Ovary (tissue), 3 donors: Measurements from ENCODE around the gene ZCCHC14.

ENCODE experiments used
- EP300 ChIP-seq: sonication (generic); formaldehyde crosslinking; IDR thresholded peaks from one replicate; pipeline ENCODE4 v1.6.1; 2017; ENCODE audit warnings: antibody characterized with exemption
- POLR2A ChIP-seq: fragments of 450-650 bp; IDR thresholded peaks from one replicate; pipeline ENCODE4 v1.6.1; 2017; ENCODE audit warnings: antibody characterized with exemption, mild to moderate bottlenecking, moderate library complexity
- TF ChIP-seq, protein P1 (sequence below), 3 donors: fragments of 450-650 bp in 2 of 3; fragments of 200-600 bp in 1 of 3; IDR thresholded peaks; one replicate each; pipeline versions ENCODE4 v1.5.1 to v1.8.0; 2016 to 2022; ENCODE audit warnings: antibody characterized with exemption in 3 of 3, mild to moderate bottlenecking in 1 of 3
- donor health status: DM: no; HTN: no; CAD: no.

DNA sequence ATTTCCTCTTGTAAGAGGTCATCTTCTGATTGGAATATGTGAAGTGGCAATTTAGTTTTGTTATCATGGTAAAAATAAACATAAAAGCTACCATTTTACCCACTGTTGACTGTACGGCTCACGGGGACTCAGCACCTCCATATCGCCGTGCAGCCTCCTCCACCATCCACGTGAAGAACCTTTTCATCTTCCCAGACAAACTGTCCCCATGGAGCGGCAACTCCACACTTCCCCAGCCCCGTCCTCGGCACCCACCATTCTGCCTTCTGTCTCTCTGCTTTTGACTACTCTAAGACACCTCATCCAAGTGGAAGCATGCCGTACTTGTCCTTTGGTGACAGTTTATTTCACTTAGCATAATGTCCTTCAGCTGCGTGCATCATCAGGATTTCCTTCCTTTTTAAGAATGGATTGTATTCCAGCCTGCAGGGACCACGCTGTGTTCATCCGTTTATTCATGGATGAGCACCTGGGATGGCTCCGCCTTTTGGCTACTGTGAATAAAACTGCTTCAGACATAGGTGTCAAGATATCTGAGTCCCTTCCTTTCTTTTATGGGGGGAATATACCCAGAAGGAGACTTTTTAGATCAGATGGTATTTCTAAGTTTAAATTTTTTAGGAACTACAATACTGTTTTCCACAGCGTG is 123.6 kb downstream of the ZCCHC14 start:
- TF ChIP-seq POLR2A (no peak), EP300 (no peak)
- TF ChIP-seq, protein P1, sequence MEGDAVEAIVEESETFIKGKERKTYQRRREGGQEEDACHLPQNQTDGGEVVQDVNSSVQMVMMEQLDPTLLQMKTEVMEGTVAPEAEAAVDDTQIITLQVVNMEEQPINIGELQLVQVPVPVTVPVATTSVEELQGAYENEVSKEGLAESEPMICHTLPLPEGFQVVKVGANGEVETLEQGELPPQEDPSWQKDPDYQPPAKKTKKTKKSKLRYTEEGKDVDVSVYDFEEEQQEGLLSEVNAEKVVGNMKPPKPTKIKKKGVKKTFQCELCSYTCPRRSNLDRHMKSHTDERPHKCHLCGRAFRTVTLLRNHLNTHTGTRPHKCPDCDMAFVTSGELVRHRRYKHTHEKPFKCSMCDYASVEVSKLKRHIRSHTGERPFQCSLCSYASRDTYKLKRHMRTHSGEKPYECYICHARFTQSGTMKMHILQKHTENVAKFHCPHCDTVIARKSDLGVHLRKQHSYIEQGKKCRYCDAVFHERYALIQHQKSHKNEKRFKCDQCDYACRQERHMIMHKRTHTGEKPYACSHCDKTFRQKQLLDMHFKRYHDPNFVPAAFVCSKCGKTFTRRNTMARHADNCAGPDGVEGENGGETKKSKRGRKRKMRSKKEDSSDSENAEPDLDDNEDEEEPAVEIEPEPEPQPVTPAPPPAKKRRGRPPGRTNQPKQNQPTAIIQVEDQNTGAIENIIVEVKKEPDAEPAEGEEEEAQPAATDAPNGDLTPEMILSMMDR (IDR thresholded peaks at IDR 0.05): no peak
